HG03575 (cell line): ENCODE results near the gene PLEKHH1.
A peak's percentile ranks its signal among the peaks of the same experiment; 100 is the strongest.

Source experiments
- ATAC-seq: cut with Tn5 transposase; IDR thresholded peaks from one replicate; pipeline ENCODE4 v1.9.1; 2021; ENCODE audit not compliant: unreplicated experiment, insufficient number of reproducible peaks, low FRiP score; ENCODE audit errors: extremely low read depth

Gene PLEKHH1

DNA sequence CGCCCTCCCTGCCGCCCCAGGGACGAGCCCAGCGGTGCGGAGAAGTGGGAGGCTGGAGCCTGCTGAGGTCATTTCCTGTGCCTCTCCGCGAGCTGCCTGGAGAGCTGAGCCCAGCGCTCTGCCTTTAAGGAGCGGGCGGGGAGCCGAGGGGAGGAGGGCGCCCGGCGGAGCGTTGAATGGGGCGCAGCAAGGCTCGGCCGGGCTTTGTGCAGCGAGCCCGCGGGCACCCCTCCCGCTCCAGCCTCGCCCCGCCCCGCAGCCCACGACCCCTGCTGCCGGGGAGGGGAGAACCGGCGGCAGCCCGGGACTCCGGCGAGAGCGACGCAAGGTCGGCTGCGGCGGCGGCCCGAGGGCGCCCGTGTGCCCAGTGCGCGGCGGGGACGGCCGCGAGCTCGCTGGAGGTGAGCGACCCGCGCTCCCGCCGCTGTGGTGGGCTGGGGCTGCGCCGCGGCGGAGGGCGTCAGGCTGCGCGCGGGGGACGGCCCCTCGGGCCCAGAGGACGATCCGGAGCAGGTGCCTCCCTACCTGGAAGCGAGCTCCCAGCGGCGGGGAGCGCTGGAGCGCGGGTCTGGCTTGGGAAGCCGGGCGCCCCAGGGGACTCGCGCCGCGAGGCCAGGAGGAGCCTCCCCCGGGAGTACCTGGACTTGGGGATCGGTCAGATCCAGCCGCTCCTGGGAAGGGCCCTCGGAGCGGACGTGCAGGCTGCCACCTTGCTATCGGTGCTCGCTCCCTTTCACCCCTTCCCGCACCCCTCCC, at the start of gene PLEKHH1:
Gene PLEKHH1 (plus strand): TSS at position 293 of the 756 bp plus-strand sequence. CDS start 8,578 bp downstream, outside the sequence.
- ATAC-seq = no peak

- ATAC-seq = no peak
Measured at GRCh38 chr14:67483579-67484285, 49.4 kb upstream of the PLEKHH1 start.

- ATAC-seq = no peak
Measured at GRCh38 chr14:67485501-67486095, 47.5 kb upstream of the PLEKHH1 start.

DNA sequence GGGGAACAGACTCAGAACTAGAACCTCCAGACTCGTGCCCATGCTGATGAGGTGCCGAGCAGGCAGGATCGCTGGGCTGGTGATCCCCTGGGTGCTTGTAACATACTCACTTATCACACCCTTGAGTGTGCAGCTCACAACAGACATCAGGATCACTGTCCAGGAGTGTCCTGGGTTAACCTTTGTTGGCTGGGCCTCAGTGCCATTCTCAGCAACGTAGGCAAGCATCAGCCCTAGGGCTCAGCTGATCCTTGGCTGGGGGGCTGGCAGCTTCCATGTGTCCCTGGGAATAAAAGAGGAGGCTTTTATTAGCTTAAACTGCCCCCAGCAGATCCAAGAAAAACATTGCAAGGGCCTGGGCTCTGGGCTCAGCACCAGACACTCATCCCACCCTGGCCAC, 46.2 kb upstream of the PLEKHH1 start:
- ATAC-seq = no peak

DNA sequence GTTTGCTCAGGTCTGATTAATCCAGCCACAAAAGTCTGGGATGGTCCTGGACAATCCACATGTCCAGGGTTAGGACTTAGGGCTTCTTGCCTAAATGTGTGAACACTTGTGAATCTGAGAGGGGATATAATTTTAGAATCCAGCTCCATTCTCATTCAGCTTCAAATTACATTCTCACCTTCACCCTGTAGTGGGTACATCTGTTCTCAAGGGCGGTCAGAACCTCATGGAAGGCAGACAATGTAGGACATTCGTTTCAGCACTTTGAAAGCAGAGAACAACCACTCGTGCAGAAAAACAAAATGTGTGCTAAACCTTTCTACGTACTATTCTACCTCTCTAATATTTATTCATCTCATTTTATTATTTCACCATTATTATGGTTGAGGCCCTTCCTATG, 45.8 kb upstream of the PLEKHH1 start:
- no peak for ATAC-seq

- ATAC-seq = peak; percentile 86
Measured at GRCh38 chr14:67487937-67488893, 44.9 kb upstream of the PLEKHH1 start, which contains the start of gene TMEM229B. TSS of gene TMEM229B (minus strand) at chr14:67488721. CDS start at chr14:67473923, 14,798 bp downstream.

GRCh38 chr14:67490196-67490595, 42.9 kb upstream of the PLEKHH1 start:
- ATAC-seq = no peak

- ATAC-seq = no peak
Measured at GRCh38 chr14:67491285-67491684, 41.8 kb upstream of the PLEKHH1 start.

DNA sequence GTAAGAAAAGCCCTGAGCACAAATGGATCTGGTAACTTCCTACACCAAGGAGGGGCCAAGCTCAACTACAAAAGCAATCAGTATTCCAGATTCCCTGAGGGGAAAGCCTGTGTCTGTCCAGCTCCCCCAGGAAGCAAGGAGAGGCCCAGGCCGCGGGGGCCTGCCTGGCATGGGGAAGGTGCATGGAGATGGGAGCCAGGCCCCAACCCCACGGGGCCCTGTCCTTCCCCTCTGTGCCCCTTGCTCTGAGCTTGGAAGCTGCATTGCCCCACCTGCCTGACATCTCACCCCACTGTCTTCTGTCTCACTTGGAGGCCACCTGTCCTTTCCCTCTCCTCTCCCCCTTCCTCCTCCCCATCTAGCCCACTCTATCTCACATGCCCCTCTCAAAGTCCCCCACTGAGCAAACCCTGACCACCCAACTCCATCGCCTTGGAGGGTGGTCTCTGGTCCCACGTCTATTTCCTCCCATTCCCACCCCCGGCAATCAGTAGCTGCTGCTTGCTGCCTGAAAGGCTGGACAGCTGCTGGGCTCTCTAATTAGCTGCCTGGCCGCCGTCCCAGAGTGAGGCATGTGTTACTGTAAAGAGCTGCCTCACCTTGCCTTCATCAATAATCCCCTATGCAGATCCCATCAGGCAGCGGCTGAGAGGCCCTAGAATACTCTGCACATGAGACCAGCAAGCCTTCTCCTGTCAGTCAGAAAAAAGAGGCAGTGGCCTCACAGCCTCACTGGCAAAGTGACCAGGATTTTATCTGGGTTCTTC, 41.2 kb upstream of the PLEKHH1 start:
- no peak for ATAC-seq

DNA sequence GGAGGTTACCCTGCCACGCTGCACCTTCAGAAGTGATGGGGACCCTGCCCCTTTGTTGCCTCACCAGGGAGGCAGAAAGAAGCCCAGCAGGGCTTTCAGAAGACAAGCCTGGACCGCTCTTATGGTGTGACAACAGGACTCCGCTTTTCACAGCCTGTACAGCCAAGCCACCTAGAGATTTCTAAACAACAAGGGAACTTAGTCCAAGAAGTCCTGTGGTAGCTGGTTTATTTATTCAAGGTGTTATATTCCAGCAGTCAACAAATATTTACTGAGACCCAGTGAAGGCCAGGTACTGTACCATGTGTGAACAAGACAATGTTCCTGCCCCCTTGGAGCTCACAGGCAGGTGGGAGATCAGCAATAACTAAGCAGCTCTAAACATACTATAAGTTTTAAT, 40.6 kb upstream of the PLEKHH1 start:
- ATAC-seq = no peak

DNA sequence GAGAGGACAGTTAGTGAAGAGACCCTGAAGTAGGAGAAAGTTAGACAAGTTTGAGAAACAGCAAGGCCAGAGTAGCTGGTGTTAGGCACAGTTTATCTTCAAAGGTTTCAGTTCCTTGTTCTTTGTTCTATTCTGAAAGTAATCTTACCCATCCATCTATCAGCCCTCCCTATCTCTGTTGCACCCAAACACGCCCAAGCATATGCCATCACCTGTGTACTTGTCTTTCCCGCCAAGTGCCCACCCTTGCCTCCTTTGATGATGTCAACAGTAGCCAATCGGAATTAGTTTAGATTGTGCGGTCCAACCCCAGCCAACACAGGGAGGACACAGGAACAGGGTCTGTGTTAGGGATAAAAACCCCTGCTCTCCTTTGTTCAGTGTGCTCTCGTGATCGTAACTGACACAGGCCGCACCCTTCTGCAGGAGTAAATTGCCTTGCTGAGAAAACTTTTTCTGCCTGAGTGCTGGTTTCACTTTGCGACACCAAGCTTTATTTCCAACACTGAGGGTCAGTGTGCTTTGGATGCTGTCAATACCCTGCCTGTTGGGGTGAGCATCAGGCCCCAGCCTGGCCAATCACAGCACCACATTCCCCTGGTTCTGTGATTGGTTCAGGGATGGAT, 39.9 kb upstream of the PLEKHH1 start:
- ATAC-seq = no peak

GRCh38 chr14:67495827-67496226, 37.3 kb upstream of the PLEKHH1 start:
- no peak for ATAC-seq

DNA sequence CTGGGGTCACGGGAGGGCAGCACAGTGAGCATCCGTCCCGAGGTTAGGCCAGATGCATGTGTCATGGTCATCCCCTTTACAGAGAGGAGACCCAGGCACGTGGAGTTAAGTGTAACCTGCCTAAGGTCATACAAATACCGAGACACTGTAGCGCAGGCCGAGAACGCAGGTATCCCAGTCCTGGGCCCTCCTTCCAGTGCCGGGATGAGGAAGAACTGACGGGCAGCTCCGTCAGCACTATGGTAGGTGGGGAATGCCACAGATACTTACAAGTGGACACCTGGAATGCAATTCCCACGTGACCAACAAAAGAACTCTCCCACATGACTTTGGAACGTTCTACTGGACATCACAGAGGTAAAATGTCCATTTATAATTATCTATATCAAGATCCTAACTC, 35.9 kb upstream of the PLEKHH1 start:
- ATAC-seq = no peak

GRCh38 chr14:67497716-67498115, 35.4 kb upstream of the PLEKHH1 start:
- no peak for ATAC-seq

GRCh38 chr14:67500981-67501380, 32.1 kb upstream of the PLEKHH1 start:
- no peak for ATAC-seq

DNA sequence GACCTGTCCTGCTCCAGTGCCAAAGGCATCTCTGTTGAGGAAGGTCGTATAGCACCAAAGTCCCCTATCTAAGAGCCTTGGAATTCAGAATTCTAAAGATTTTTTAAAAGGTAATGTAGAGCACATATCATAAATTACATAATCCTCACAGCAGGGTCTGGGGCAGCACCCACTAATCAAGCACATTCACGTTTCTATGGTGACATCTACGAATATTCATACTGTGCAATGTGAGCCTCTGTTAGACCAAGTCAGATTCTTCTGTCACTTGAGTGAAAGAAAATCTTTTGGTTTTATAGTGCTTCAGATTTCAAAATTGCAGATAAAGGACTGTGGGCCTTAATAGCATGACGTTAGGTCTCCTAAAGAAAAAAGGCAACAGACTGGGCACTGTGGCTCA, 31.4 kb upstream of the PLEKHH1 start:
- no peak for ATAC-seq

GRCh38 chr14:67502867-67503266, 30.2 kb upstream of the PLEKHH1 start:
- no peak for ATAC-seq

DNA sequence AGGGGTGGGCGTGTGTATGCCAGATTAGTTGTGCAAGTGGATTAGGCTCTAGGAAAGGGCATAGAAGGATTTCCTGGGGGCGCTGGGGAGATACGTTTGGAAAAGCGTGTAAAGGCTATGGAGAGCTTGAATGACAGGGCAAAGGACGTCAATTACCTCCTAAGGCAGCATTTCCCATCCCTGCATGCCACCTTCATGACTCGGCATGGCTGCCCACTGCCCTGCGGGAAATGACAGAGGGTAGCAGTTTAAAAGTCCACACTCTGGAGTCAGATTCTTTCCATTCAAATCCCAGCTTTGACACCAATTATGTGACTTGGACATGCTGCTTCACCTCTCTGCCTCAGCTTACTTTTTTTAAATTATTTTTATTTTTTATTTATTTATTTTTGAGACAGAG, 29.8 kb upstream of the PLEKHH1 start:
- no peak for ATAC-seq
